GM19193 (cell line): ENCODE data around the gene MADD.

Source experiments
- POLR2A ChIP-seq: IDR thresholded peaks from 4 replicates; pipeline ENCODE4 v1.6.1; 2011; ENCODE audit not compliant: insufficient read depth, insufficient read length; ENCODE audit errors: extremely low read depth

MADD gene

DNA sequence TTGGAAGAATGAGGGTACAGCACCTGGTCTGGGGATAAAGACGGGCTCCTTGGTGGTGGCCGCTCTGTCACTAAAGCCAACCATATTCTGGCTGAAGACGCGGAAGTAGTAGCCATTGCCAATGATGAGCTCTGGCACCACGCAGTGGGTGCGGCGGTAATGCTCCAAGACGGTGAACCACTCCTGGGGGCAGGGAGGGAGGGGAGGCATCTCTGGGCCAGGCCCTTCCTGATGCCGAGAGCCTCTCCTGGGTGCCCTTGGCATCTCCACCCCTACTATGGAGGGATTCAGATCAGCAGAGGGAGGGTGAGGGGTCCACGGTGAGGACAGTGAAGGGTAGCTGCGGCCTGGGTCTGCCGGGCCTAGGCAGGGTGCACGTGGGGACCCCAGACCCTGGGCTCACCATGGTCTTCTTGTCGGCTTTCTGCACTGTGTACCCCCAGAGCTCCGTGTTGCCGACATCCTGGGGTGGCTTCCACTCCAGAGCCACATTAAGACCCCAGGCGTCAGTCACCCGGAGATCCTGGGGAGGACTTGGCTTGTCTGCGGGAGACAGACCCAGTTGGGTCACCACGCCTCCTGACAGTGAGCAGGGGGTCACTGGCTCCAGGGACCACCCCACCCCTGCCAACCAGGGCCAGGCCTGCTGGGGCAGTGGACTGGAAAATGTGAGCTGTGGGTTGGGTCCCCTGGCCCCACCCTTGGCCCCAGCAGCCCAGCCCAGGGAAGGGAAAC lies 63.0 kb downstream of the MADD start:
- no peak for TF ChIP-seq POLR2A

DNA sequence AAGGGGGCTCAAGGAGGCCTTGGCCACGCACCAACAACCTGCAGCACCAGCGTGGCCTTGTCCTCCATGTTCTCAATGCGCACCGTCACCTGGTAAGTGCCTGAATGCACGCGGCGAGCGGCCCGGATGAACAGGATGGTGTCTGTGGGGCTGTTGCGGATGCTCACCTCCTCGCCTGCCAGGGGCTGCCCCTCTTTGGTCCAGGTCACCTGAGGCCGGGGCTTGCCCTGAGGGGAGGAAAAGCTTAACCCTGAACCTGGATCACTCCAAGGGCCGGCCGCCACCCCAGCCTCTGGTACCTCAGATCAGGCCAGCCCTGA lies 63.6 kb downstream of the MADD start:
- TF ChIP-seq POLR2A: no peak

DNA sequence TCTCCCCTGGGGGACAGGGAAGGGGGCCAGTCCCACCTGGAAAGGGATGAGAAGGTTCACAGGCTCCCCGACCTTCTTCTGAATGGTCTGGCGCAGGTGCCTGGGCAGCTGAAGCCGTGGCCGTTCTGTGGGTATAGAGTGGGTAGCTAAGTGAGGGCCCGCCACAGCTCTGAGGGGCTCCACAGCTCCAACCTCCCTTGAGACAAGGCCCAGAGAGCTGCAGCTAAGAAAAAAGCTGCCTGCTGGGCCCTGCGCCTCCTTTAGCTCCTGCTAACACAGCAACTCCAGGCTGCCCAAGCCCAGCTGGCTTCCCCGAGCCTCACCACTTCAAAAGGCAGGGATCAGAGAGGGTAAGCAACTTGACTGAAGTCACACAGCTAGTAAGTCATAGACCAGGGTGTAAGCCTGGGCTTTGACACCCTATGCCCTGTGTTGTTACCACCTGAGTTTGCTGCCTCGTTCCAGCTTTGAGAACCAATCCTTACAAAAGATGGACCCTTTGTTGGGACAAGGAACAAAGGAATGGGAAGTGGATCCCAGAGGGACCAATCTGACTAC lies 64.0 kb downstream of the MADD start:
- no peak for TF ChIP-seq POLR2A

DNA sequence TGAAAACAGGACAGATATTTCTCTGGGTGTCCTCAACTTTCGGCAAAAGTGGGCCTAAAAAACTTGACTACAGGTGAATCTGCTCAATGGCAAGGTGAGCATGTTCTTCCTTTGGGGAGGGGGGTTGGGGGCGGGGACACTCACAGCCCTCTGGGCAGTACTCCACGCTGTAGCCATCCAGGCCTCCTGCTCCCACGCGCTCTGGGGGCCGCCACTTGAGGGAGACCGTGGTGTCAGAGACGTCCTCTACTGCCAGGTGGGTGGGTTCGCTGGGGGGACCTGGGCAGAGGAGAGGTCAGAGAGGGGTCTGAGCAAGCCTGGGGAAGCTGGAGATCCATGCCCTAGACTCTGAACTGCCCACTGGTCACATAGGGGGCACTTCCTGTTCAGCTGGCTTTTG lies 65.8 kb downstream of the MADD start:
- no peak for TF ChIP-seq POLR2A

DNA sequence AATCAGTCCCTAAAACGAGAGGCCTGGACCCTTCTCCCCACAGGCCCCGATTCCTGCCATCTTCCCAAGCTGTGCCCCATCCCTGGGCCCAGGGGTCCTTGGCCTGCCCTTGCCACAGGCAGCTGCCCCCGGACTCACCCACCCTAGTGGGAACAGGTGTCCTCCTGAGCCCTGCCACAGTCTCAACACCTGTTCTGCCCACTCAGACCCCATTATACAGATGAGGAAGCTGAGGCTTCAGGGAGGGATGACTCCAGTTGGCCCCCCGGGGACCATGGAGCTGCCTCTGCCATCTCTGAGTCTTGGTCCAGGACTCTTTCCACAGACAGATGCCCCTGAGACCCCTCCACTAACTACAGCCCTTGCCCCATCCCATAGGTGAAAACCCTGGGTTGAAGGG lies 66.7 kb downstream of the MADD start:
- no peak for TF ChIP-seq POLR2A

DNA sequence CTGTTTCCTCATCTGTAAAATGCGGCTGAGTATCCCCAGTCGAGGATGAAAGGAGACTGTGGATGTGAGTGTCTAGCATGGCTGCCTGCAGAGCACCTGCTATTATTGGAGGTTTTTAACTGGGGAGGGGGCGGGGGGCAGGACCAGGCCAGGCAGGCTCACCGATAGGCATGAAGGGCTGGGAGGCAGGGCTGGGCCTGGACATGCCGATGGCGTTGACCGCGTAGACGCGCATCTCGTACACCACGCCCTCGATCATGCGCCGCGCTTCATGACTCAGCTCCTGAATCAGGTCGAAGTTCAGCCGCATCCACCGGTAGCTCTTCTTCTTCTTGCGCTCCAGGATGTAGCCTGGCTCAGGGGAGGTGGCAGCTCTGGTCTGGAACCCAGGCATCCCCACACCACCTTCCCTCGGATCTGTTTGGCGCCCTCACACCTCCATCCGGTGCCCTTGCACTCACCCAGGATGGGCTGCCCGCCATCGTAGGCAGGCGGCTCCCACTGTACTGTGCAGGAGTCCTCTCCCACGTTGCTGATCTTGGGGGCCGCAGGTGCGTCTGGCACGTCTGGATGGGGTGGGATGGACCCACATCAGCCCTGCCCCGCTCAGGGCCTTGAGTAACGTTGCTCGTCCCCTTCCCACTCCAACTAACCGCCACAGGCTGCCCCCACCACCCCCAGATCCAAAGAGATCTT lies 67.4 kb downstream of the MADD start:
- no peak for TF ChIP-seq POLR2A

DNA sequence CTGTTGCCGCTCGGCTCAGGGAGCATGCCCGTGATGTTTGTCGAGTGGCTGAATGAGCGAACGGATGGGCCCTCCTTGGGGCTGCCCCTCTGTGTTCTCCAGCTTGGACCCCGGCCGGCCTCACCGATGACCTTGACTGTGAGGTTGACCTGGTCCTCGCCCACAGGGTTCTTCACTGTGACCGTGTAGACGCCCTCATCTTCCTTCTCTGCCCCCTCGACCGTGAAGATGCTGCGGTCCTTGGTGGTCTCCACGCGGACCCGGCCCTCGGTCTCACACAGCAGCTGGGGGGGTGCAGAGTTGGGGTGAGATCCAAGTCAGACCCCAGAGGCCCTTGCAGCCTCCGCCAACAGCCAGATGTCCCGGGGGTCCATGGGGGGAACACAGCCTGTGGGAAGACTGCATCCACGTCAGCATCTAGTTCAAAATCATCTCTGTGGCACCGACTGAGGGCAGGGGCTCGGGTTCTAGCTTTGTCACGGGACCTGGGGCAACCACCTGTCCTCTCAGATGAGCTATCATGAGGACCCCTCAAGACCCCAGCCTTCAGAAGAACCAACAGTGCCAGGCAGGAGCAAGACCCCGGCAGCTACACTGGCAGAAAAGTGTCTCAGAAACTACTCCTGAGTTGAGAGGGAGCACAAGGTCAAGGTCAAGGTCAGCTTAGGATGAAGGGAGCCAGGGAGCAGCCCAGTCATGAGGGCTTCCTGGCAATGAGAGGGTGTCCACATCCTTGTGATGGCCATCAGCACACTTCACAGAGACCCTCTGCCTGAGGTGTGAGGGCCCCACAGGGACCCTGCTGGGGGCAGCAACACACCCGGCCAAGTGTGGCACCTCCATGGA lies 68.7 kb downstream of the MADD start:
- TF ChIP-seq POLR2A: no peak

DNA sequence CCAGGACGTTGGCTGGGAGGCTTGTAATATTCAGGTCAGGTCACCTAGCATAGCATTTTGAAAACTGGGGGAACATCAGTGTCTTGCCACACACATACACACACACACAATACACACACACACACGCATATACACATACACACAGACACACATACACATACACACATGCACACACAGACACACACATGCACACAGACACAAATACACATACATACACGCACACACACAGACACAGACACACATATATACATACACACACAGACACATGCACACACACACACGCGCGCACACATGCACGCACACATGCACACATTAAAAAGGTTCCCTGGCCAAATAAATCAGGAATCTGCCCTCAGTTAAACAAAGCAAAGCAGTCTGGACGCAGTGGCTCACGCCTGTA lies 70.1 kb downstream of the MADD start:
- TF ChIP-seq POLR2A: no peak

DNA sequence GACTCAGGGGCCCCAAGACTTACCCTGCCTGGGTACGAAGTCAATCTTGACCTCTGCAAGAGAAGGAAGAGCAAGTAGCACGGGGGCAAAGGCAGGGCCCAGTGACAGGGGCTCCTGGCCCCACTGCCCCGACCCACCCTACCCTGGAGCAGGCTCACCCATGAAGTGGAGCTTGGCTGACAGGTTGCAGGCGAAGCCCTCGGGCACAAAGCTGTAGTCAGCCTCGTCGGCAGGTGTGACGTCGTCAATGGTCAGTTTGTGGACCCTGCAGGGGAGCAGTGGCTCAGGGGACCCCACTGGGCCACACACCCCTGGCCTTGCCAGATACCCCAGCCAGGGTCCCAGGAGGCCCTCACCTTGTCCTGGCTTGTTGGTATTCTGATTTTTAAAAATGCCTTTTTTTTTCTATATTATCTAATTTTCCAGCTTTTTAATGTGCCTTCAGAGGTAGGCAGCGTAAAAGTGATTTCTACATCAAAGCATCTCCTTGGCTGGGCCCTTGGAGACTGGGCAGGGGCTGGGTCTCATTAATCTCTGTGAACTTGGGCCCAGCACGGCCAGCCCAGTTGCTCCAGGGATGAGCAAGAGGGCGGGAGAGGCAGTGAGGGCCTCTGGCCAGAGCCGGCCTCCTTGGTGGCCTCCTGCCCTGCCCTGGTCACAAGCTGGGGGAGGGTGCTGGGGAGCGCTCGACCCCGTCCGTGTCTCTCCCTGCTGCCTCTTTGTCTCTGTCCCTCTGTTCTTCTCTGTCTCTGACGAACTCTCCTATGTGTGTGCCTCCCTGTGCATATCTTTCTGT lies 71.2 kb downstream of the MADD start:
- TF ChIP-seq POLR2A: no peak

DNA sequence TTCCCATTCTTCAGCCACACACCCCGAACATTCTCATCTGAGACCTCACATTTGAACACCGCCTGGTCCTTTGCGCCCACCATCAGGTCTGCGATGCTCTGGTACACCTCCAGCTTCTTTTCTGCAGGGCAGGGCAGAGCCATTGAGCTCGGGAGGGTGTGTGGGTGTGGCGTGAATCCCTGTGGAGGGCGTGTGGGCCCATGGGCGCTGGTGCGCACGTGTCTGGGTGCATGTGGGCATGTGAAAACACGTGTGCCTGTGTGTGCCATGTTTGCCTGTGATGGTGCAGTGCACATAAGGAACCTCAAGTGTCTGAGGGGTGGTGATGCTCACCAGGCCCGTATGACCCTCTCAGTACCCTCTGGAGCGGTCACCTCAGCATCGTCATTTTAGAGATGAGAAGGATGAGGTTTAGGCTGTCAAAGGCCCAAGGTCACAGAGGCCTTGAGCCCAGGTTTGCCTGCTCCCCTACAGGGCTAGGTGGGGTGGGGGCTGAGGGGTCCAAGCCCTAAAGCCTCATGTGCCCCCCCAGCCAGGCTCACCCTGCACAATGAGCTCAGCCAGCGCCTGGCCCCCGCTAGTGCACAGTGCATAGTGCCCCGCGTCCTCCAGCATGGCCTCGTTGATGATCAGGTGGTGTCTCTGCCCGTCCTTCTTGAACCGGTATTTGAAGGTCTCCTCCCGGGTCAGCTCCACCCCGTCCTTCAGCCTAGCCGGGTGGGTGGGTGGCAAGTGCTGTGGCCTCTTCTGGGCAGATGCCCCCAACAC lies 72.3 kb downstream of the MADD start:
- no peak for TF ChIP-seq POLR2A

DNA sequence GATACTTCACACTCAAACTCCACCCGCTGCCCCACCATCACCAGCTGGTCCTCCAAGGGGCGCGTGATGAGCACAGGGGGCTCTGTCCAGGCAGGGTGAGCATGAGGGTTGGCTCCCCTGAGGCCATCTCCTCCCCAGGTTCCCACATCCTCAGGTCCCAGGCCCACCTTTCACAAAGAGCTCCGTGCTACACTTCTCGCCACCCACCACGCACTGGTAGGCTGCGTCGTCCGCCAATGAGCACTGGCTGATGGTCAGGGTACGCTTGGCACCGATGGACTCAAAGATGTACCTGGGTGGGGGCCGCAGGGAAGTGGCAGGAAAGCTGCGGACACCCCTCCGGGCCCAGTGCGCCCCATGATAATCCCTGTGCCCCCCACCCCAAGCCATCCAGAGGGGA lies 72.9 kb downstream of the MADD start:
- no peak for TF ChIP-seq POLR2A

DNA sequence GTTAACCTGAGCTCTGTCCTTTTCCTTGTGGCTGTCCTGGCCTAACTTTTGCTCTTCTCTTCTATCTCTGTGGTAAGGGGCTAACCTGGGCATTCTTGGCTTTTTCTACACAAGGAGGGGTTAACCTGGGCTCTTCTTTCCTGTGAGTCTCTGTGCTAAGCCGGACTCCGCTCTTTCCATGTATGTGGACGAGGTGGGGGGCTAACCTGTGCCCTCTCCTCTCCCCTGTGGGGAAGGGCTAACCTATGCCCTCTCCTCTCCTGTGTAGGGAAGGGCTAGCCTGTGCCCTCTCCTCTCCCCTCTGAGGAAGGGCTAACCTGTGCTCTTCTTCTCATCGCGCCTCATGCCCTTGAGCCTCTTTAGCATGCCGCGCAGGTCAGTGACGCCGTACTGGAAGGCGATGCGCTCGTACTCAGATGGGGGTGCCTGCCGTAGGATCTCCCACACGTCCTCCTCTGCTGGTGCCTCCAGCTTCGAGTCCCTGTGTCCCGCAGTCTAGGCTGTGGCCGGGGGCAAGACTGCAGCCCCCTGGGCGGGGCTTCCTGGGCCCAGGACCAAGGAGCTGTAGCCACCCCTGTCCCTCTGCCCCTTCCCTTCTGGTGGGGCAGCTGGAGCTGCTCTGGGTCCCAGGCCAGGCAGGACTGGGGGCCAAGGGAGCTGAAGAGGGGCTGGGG lies 76.1 kb downstream of the MADD start:
- no peak for TF ChIP-seq POLR2A

DNA sequence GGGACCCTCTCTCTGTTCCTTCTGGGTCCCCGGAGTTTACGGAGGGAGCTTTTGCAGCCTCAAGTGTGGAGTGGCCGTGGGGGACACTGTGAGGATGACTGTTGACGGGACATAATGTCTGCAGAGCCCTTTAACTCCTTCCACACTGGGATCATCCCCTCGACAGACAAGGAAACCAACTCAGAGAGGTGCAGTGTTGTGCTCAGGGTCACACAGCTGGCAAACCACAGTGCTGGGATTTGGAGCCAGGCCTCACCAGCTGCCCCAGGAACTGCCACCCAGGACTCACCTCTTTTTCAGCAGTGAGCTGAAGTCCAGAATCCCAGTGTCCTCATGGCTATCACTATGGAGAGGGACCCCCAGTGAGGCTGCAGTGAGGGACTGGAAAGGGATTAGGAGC lies 77.2 kb downstream of the MADD start:
- no peak for TF ChIP-seq POLR2A
